HG03575 (cell line): Measurements from ENCODE around the gene PROK2.

ENCODE experiments used
- ATAC-seq: cut with Tn5 transposase; IDR thresholded peaks from one replicate; pipeline ENCODE4 v1.9.1; 2021; ENCODE audit not compliant: unreplicated experiment, insufficient number of reproducible peaks, low FRiP score; ENCODE audit errors: extremely low read depth

Gene PROK2

GRCh38 chr3:71789922-71790321 lies 5.0 kb upstream of the PROK2 start:
- ATAC-seq = no peak

- no peak for ATAC-seq
Measured at GRCh38 chr3:71787851-71788405, 3.0 kb upstream of the PROK2 start.

- ATAC-seq = no peak
Measured at GRCh38 chr3:71786551-71786950, 1.6 kb upstream of the PROK2 start.

- no peak for ATAC-seq
Measured at GRCh38 chr3:71786217-71786549, 1.2 kb upstream of the PROK2 start.

DNA sequence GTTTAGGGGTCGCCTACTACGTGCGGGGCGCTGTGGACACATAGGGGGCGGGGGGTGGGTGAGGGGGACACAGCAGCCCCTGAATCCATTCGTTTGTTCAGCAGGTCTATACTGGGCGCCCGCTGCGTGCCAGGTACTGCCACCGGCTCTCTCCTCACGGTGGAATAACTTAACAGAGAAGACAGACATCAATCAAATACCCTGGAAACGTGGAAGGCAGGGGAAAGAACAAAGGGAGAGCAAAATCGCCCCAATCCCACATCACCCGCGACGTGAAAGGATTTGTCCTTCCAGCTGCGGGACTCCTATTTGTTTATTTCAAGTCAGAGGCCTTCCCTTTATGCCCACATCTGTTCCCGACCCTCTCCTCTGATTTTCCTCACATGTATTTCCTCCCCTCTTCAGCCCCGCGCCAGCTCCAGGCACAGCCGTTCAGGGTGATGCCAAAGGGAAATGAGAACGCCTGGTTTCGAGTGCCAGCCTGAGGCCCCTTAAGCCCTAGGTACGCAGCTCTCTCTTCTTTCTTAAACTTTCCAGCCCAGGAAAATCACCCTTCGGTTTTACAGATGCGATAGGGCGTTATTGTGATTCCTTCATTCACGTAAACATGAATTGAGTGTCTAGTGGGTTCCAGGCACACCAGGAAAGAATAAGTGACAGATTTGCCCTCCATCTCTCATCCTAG lies 726 bp upstream of the PROK2 start:
- no peak for ATAC-seq

GRCh38 chr3:71784201-71784913 lies 591 bp downstream of the PROK2 start:
- ATAC-seq = no peak

DNA sequence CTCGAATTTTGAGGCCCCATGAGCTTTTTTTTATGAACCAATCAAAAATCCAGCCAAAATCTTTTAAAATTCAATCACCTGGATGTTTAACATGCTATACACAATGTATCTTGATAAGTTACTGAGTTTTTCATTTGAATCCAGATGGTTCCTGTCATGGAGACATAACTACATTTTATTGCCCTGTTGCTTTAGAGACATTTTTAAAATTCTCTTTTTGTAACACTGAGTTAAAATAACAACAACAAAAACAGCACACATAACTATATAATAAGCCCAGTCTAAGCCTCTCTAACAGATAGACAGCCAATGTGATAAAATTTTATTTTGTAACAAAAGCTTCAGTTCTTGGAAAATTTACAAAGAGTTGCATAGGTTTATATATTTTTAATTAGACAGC lies 1.8 kb downstream of the PROK2 start:
- no peak for ATAC-seq

DNA sequence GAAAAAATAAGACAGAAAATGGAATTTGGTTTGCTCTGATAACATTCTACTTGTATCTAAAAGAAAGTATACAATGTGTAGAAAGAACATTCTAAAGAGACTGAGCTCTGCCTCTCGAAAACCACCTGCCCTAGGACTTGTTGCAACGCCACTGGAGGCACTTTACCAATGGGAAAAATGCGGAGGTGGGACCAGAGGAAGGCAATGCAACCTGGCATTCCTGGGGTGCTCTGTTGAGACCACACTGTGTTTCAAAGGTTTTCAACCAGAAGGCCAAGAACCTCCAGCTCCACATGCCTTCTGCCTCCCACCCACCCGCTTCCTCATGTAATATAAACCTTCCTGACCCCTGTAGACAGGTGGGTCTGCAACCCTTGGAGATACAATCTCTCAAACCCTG lies 4.5 kb downstream of the PROK2 start:
- no peak for ATAC-seq

GRCh38 chr3:71779674-71780377 lies 5.1 kb downstream of the PROK2 start:
- ATAC-seq = no peak

- ATAC-seq = no peak
Measured at GRCh38 chr3:71778353-71778752, 6.6 kb downstream of the PROK2 start.

GRCh38 chr3:71776538-71776937 lies 8.4 kb downstream of the PROK2 start:
- no peak for ATAC-seq

DNA sequence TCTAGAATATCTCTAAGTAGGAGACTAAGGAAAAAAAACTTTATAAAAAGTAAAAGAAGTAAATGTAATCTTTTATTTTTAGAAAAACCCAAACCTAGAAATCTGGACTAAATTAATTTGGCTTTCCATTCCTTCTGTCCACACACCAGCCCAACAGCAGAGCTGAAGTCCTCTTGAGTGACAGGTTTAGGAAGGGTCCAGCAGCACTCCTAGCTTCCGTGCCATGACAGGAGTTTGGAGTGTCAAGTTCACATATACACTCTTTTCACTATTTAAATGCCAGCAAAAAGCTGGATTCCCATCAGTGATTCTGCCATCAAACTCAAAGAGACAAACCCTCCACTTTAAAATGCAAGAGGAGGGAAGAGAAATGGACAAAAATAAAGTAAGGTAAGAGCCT lies 13.1 kb downstream of the PROK2 start:
- ATAC-seq = no peak

DNA sequence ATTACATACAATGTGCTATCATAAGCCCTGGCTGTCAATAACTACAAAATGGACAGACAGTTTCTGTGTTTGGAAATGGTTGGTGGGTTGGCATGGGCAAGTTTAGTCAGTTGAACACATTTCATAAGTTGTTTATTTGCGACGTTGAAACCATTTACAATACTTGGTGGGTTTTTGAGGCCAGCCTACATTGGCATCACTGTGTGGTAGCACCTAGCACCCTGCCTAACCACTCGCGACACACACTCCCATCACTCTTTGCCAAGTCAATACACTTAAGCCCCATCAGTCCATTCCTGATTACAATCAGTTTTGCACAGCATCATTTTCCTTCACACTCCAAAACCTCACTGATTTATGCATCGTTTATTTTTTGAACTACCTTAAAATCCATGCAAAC lies 13.8 kb downstream of the PROK2 start:
- ATAC-seq = no peak

GRCh38 chr3:71763426-71763825 lies 21.5 kb downstream of the PROK2 start:
- no peak for ATAC-seq

DNA sequence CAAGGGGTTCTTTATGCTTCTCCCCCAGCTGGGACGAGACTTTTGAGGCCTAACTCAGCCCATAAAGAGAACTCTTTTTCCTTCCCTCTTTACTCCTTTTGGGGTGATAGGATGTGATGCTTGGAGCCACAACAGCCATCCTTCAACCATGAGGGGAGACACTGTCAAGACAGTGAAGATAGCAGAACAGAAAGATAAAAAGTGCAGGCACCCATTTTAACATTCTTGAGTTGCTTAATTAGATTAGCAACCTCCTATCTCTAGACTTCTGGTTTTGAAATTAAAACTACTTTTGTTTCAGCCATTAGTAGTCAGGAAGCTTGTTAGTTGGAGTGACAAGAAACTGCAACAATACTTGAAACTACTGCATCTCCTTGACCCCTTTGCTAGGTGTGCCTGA lies 24.8 kb downstream of the PROK2 start:
- no peak for ATAC-seq

DNA sequence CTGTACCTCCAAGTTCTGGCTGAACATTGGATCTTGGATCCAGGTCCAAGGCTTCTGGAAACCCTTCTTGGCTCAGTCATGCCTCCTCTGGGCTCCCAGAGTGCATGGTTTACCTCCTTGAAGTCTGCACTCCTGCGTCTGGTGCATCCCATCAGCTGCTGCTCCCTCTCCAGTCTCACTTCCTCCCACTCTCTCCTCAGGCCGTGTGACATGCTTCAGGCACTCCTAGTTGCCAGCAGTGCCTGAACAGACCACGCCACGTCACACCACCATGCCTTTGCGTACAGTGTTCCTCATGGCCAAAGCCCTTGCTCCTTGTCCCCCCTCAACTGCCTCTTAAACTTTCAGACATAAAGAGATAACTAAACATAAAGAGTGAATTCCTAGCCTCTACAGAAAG lies 25.5 kb downstream of the PROK2 start:
- ATAC-seq = no peak

DNA sequence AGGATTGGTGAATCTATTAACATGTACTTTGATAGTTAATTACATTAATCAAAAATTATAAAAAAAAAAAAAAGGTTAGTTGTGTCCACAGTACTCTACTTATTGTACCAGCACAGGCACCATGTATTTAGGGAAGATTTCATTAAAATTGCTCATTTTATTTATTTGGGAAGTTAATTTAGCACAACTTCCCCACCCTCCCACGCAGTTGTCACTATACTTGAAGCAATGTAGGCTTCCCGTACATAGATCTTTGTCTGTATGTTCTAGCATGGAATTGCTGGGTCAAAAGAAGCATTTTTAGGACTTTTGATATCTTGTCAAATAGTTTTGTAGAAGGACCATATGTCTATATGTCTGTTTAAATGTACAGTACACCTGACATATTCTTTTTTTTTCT lies 26.9 kb downstream of the PROK2 start:
- no peak for ATAC-seq

DNA sequence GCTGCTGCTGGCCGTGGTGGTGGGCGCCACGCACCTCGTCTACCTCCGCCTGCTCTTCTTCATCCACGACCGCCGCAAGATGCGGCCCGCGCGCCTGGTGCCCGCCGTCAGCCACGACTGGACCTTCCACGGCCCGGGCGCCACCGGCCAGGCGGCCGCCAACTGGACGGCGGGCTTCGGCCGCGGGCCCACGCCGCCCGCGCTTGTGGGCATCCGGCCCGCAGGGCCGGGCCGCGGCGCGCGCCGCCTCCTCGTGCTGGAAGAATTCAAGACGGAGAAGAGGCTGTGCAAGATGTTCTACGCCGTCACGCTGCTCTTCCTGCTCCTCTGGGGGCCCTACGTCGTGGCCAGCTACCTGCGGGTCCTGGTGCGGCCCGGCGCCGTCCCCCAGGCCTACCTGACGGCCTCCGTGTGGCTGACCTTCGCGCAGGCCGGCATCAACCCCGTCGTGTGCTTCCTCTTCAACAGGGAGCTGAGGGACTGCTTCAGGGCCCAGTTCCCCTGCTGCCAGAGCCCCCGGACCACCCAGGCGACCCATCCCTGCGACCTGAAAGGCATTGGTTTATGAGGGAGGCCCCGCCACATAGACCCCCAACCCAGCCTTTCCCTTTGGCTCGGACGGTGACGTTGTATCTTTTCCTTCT lies 30.2 kb downstream of the PROK2 start:
- no peak for ATAC-seq

- ATAC-seq = no peak
Measured at GRCh38 chr3:71753701-71754609, 31.0 kb downstream of the PROK2 start, which contains the start of gene GPR27. TSS of gene GPR27 (plus strand) at chr3:71753855. CDS start at chr3:71754050, 195 bp downstream.
